Stimulated activated CD8-positive, alpha-beta memory T cell treated with anti-CD3 and anti-CD28 coated beads, Interleukin-2, amount 100 ng/mL, for 1 hour (primary cell): ENCODE data around the gene ST3GAL2.

Experiments
- DNase-seq, 2 donors: peaks; one replicate each; pipeline ENCODE4 v3.0.0-alpha.2; 2020; ENCODE audit warnings: low read depth in 2 of 2

Gene ST3GAL2

DNA sequence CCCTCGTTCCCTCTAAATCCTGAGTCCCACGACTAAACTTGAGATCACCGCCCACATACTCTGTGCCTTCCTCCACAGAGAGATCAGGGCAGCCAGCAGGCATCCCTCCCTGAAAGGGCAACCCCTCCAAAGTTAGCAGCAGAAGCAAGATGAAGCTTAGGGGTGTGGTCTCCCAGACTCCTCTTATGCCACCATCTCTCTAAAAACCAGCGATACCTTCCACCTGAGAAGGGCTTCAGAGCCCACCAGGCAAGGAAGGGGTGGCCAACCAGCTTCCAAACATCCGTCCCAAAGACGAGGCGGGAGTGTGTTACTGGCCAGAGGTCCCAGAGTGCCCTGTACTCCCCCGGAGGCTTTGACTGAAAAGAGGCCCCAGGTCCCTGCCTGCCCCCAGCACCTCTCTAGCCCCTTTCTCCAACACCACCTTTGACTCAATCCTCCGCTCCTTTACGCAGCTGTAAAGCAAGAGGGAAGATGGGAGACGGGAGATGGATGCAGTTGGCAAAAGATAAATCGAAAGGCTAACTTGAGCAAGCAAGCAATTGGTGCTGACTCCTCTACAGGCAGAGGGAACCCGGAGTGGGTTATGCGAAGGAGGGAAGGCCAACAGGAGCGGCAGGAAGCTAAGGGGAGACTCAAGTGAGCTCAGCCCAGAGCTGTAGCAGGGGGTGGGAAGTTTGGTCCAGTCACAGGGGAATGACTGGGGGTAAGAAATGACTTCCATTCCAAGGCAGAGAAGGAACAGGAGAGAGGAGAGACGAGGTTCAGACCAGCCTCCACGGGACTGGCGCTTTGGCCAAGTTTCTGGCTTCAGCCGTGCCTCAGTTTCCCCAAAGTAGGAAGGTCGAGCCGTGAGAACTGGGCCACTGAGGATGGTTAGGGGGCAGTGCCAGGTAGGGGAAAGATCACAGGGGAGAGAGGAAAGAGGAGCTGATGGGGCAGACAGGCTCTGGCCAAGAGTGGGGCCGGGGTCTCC, 1.0 kb downstream of the ST3GAL2 start:
- no peak for DNase-seq

DNA sequence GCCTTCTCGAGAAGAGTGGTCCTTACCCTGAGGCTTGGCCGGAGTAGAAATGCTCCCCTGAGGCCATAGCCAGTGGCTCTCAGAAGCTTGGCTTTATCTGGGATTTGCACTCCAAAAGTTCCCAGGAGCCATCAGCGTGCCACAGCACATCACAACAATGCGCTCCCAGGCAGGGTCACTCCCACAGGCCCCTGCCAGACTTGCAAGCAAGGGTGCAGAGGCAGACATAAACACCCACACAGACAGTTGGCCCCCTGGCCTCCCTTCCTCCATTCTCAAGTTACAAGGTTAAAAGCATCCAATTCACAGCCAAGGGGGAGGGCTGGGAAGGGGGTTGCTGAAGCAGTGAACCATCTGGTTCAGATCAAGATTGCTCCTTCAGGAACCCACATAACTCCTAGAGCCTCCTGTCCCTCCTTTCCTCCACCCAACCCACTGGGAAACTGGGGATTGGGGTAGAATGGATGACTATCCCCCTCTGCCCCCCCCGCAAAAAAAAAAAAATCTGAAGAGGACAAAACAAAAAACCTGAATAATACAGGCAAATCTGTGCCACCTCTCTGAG, 1.8 kb downstream of the ST3GAL2 start:
- DNase-seq, result no peak

DNA sequence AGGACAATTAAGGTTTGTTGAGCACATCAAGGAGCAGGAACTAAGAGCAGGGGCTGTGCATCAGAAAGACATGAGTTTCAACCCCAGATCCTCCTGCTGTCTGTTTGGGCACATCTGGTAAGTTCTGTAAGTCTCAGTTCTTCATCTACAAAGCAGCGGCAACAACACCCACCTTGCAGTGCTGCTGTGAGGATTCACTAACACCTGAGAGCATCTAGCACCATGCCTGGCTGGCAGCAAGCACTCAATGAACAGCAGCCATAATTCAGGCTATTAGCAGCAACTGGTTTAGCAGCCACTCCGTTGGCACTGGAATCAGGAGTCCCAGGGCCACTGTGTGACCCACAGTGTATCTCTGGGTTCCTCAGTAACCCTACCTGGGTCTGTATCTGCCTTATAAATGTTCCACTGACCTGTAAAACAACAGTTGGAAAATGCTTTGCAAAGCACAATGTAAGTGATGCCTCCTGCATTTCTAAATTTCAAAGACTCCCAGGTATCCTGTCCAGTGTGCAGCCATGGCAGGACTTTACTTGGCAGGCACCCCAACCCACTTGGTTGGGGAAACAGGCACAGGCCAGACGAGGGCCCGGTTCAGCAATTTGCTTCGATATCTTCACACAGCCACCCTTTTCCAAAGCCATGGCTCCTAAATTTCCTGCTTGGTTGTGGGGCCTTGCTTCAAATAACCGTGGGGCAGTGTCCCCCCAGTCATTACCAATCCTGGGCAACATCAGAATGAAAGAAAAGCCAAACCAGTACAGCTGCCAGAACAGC, 4.2 kb downstream of the ST3GAL2 start:
- no peak for DNase-seq

- DNase-seq, result no peak
Measured at GRCh38 chr16:70433458-70434103, 5.3 kb downstream of the ST3GAL2 start.

DNA sequence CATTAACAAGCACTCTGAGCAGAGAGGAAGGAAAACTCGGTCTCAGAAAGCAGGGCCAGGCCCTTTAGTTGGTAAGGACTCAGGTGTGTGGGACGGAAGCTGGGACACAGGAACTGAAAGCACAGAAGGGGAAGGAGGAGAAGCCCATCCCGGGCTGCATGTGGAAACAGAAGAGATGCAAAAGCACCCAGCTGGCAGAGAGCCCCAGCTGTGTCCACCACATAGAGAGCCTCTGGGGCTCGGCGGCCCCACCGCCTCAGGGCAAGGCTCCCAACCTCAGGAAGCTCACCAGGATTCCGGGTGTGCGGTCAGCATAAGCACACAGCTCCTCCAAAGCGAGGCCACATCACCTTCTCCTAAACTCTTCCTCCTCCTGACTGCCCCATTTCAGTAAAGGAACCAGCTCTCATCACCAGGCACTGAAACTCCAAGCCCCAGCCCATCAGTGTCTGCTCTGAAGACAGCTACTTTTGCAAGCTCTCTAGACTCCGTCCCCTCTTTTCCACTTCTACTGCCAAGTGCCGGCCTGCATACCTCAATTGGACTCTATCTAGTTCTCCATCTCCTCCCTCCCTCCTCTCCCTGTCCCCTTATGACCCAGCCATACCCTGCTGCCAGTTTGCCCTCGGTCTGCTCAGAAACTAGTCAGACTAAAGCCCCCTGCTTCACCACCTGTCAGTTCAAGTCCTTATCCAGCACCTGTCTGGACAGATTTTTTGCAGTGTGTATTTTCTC, 6.0 kb downstream of the ST3GAL2 start:
- no peak for DNase-seq

- no peak for DNase-seq
Measured at GRCh38 chr16:70432356-70432722, 6.6 kb downstream of the ST3GAL2 start.

DNA sequence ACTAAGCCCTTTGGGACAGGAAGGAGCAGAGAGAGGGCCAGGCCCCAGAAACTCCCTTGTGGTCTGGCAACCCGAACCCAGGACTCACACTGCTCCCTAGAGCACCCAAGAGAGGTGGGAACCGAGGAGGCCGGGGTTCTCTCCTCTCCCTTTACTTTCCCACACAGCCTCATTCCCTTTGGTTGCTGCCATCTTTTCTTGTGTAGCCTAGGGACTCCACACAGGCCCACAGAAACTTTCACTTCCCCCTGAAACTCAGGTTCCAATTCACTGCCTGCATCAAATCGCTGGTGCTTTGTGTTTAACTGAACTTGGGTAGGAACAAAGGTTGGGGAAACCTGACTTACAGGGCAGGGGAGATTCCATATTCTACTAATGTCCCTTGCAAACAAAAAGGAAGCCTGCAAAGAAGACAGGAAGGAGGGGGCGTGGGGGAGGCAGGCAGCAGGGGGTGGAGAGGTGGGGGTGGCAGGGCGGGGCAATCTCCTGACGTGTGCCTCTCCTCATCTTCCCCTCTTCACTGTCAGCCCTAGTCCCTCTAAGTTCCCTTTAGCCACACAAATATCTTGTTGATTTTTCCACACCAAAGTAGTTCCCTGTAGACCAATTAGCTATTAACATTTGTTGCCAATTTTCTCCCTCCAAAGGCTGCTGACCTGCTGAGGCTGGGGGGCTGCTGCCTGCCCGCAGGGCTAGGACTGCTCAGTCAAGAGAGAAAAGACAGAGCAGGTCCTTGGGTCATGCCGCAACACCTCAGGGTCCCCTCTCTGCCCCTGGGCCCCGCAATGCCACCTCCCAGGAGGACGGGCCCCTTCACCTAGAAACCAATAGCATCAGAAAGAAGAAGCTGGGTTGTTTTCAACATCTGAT, 8.0 kb downstream of the ST3GAL2 start:
- peak in 1 of 2 donors; percentile 31 for DNase-seq

- no peak for DNase-seq
Measured at GRCh38 chr16:70429888-70430666, 8.8 kb downstream of the ST3GAL2 start.

DNA sequence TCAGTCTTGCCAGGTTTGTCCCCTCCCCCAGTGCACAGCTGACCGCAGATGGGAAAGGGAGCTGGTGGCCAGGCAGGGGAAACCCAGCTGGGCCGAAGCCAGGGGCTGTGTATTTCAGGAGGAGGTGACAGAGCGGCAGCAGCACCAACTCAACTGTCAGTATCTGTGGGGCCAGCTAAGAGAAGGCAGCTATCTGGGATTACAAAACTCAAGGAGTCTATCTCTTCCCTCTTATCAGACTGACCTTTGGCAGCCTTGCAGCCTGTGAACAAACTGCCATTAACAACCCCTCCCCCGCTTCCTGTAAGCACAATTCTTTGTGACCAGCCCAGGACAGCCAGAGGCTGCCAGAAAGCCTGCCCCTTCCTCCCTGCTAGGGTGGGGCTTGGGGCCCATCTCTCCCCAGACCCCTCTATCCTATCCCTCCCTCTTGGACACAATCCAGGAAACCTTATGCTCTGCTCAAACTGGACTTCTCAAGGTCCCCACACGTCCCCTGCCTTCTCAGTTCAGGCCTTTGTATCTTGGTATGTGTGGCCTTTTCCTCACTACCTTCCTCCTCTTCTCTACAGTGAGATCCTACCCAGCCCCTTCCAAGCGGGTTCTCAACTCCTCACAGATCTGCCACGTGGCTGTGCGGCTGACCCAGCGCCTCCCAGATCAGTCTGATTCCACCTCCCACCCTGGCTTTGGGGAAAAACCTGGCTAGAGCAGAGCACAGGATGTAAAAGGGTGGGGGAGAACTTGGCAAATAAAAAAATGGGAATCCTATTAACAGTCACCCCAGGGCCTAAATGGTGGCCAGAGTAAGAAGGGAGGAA, 10.5 kb downstream of the ST3GAL2 start:
- DNase-seq, result peak in 1 of 2 donors; percentile 15

DNA sequence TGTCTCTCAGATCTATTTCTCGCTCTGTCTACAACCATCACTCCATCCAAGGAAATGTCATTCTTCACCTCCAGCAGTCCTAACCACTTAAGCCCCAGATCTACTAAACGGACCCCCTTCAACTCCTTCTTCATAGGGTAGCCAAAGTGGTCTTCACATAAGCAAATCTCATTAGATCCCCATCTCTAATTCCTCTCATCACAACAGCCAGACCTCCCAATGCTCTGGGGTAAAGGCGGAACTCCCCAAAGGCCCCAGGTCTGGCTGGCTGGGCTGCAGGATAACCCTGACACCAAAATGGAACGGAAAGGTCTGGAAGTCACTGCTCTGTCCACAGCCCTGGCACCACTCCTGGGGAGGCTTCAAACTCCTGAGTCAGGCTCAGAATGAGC, 11.1 kb downstream of the ST3GAL2 start:
- no peak for DNase-seq

DNA sequence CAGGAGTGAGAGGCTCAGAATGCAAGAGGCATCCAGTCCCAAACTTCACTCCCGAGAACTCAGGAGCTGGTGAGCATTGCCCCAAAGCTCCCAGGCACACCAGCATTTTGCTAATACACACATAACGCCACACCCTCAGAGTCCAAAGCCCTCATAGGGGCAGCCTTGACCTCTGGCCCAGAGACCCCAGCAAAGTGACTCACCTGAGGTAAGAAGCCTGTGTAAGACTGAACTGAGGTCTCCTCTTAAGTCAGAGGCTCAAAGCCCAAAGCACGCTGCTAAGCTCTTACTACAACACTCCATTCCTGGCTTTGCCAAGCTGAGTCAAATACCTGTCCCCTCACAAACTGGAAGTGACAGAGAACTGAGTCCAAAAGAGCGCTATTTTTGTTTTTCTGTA, 16.4 kb downstream of the ST3GAL2 start:
- DNase-seq, result no peak

DNA sequence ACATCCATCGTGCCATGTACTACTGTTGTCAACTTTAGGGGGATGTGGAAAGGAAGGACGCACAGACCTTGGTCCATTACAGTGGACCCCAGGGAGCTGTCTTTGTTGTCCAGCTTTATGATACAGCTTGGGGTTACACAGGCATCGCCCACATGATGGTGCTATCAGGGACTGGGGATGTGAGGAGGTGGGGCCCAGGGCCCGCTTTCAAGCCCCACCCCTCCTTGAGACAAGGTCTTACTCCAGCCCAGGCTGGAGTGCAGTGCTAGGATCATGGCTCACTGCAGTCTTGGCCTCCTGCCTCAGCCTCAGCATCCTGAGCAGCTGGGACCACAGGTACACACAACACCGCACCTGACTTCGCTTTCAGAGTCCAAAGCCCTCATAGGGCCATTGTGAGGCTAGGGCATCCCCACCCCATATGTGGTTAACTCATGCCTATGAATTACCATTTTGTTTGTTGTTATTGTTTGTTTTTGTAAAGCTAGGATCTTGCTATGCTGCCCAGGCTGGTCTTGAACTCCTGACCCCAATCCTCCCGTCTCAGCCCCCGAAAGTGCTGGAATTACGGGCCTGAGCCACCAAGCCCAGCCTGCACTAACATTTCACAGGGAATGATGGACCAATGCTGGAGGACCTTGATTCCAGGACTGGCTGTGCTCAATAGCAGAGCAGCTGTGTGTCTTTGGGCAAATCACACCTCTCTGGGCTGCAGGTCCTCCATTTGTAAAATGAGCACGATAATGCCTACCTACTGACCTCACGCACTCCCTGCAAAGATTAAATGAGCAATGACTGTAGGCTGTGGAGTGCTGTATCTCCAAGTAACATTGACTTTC, 17.2 kb downstream of the ST3GAL2 start:
- no peak for DNase-seq

- no peak for DNase-seq
Measured at GRCh38 chr16:70421014-70421413, 17.9 kb downstream of the ST3GAL2 start.

GRCh38 chr16:70419384-70420327, 19.2 kb downstream of the ST3GAL2 start:
- DNase-seq, result no peak

- no peak for DNase-seq
Measured at GRCh38 chr16:70418993-70419318, 19.9 kb downstream of the ST3GAL2 start.

DNA sequence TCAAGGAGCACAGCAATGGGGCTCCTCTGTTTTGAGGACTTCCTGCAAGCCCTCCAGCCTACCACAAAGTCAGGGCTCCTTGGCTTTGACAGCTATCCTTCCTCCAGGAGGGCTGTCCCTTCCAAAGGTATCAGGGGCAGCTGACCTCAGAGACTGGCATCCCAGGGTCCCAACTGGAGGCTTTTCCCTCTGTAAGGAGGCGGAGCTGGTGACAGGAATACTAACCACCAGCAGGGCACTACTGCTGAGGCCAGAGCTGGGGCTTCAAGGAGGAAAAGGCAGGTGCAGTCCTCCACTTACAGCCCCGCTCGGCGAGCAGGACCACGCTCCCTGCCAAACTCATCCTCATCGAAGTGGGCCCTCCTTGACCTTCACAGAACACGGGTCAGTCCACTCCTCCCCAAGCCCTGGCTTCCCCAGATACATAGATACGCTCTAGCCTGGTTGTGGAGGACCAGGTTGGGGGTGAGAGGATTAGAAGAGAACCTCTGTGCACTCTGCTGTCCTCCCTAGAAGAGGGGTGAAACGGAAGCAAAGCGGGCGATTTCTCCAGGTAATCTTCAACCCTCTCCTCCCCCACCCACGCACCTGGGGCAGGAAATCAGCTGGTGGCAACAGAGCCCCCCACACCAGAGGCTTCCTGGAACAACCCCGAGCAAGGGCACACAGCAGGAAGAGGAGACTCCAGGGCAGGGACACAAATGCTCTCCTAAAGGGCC, 20.5 kb downstream of the ST3GAL2 start:
- no peak for DNase-seq
